Aorta (tissue), 5 donors: ENCODE measurements around the gene RGS10. TPM values are rescaled to one million over a fixed set of nuclear protein-coding genes. Genes with fewer than 3 reads are reported as not detected.
A peak's percentile ranks its signal among the peaks of the same experiment; 100 is the strongest.
"Not testable (repeated sequence)": the region's sequence is repeated elsewhere in the genome, so short reads cannot be mapped to it uniquely, and the experiment has no call there.

ENCODE experiments used
- ATAC-seq: fragments of 200-7000 bp; cut with Tn5 transposase; one replicate; pipeline ENCODE4 v1.9.1; 2022; ENCODE audit warnings: moderate library complexity; ENCODE audit not compliant: low FRiP score
- DNase-seq, 2 donors: peaks; one replicate each; pipeline ENCODE4 v3.0.0-alpha.2; 2020
- H3K27ac ChIP-seq, 2 donors: one replicate each; pipeline ENCODE4 v1.5.1; 2013; ENCODE audit warnings: low read length in 2 of 2, mild to moderate bottlenecking in 2 of 2, moderate library complexity in 2 of 2, control low read depth in 1 of 2, inconsistent platforms in 1 of 2, low read depth in 1 of 2
- H3K27me3 ChIP-seq, 2 donors: one replicate each; pipeline ENCODE4 v1.6.1; 2013; ENCODE audit warnings: control low read depth in 1 of 2, low read length in 1 of 2, mild to moderate bottlenecking in 1 of 2, moderate library complexity in 1 of 2; ENCODE audit not compliant: insufficient read depth in 2 of 2, control insufficient read depth in 1 of 2
- H3K36me3 ChIP-seq, 2 donors: one replicate each; pipeline ENCODE4 v1.6.1; 2013; ENCODE audit warnings: control low read depth in 1 of 2, low read length in 1 of 2, mild to moderate bottlenecking in 1 of 2; ENCODE audit not compliant: insufficient read depth in 2 of 2, control insufficient read depth in 1 of 2
- H3K4me1 ChIP-seq, 2 donors: one replicate each; pipeline ENCODE4 v1.6.1; 2013; ENCODE audit warnings: low read length in 2 of 2, control low read depth in 1 of 2, mild to moderate bottlenecking in 1 of 2, moderate library complexity in 1 of 2; ENCODE audit not compliant: insufficient read depth in 2 of 2, control insufficient read depth in 1 of 2
- H3K4me3 ChIP-seq, 2 donors: one replicate each; pipeline ENCODE4 v1.5.1; 2013; ENCODE audit warnings: low read length in 2 of 2, control low read depth in 1 of 2, mild to moderate bottlenecking in 1 of 2
- H3K9me3 ChIP-seq: one replicate; pipeline ENCODE4 v1.6.1; 2013; ENCODE audit warnings: mild to moderate bottlenecking, low read length; ENCODE audit not compliant: control insufficient read depth
- WGBS, 2 donors: extraction: QIAGEN DNeasy Blood & Tissue Kit; methylation state at CpG; one replicate each; pipeline ENCODE4 v1.1.7; 2013; 5-methylcytosine and 5-hydroxymethylcytosine counted together
- intact Hi-C, 2 donors: fragments of 100-400 bp; cut with DNase I; formaldehyde crosslinking; loops; one replicate each; pipeline versions ENCODE4 v1.14.2 to v1.15.0; 2022
- long read RNA-seq, 2 donors: library from polyadenylated mRNA; unstranded; transcript quantifications; one replicate each; pipeline ENCODE4 v2.0.0, GENCODE V29; 2020 to 2021
- polyA plus RNA-seq, 2 donors: library from polyadenylated mRNA; stranded (reverse); fragments of 200-250 nt; gene quantifications; one replicate each; pipeline ENCODE4 v1.2.3, GENCODE V29; 2013
- total RNA-seq, 2 donors: library from RNA; stranded (reverse); fragmentation: NEBNext Ultra II Directional; extraction: Animal tissue kit (Norgen Biotek cat#: 25700); gene quantifications; one replicate each; pipeline ENCODE4 v1.2.1, GENCODE V29; 2021
- donor health status: healthy with polysubstance abuse.
- donor health status: Bipolar disorder and iron deficiency.
- donor health status: DM: no; HTN: no; CAD: no.
- donor health status: DM: no; HTN: no; CAD: no.
- donor health status: DM: yes; HTN: yes; CAD: no.

The RGS10 gene, protein sequence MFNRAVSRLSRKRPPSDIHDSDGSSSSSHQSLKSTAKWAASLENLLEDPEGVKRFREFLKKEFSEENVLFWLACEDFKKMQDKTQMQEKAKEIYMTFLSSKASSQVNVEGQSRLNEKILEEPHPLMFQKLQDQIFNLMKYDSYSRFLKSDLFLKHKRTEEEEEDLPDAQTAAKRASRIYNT
- total RNA-seq (10 to 100 TPM; 14.4 to 28.9 TPM), polyA plus RNA-seq (10 to 100 TPM; 50.0 to 76.1 TPM)
- long read RNA-seq, donor 1, transcript RGS10-202 (5 exons, 804 nt), result major isoform, 11 of 13 reads
- long read RNA-seq, donor 1, partial matches to known transcripts, result 1 of 13 reads
- long read RNA-seq, donor 1, other reads (novel, unspliced or antisense), result 1 of 13 reads
- long read RNA-seq, donor 2, transcript RGS10-202 (5 exons, 804 nt), result major isoform, 8 of 9 reads
- long read RNA-seq, donor 2, partial matches to known transcripts, result 0 of 9 reads
- long read RNA-seq, donor 2, other reads (novel, unspliced or antisense), result 1 of 9 reads

DNA sequence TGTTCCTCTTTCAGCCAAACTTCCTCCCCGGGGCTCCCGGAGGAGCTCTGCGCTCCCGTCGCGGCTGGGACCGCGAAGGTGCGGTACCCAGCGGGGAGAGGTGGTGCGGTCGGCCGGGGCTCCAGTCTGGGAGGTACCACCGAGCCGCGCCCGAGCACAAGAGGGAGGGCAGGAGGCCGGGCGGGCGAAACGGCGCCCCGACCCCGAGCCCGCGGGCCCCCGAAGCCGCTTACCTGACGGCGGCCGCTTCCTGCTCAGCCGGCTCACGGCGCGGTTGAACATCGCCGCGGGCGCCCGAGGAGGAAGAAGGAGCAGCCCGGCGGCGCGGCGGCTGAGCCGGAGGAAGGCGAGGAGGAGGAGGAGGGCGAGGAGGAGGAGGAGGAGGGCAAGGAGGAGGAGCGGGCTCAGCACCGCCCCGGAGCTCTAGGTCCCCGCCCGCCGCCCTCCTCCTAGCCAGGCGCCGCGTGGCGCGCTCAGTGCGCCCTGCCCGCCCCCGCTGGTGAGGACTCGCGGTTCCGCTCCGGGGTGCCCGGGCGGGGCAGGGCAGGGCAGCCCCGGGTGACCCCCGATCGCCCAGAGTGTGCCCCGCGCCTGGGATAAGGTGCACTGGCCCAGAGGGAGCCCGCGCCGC is at the start of gene RGS10:
RGS10 (minus strand) TSS at position 363 of the 631 bp plus-strand sequence; CDS start at position 282, 81 bp downstream.
- Histone ChIP-seq H3K27ac (no peak within 1 kb of the TSS), H3K4me3 (peak within 1 kb of the TSS; percentile 64 to 79), H3K9me3 (no peaks in the 10 kb centered on the region), H3K36me3 (no peaks in the 10 kb centered on the region), H3K4me1 (peaks cover 0 to 3% of the 10 kb centered on the region in 2 donors), H3K27me3 (no peaks in the 10 kb centered on the region)
- 0 to 1% methylated on average over 39 to 76 of the region's 76 CpGs for WGBS, 2 donors
- ATAC-seq (peak; percentile 93), DNase-seq (peak; percentile 92)
- intact Hi-C loops, result loop anchor here in 1 of 2 donors (5.0 kb wide), 1 partner anchor 345 kb away; no protein-coding TSS in a partner anchor

DNA sequence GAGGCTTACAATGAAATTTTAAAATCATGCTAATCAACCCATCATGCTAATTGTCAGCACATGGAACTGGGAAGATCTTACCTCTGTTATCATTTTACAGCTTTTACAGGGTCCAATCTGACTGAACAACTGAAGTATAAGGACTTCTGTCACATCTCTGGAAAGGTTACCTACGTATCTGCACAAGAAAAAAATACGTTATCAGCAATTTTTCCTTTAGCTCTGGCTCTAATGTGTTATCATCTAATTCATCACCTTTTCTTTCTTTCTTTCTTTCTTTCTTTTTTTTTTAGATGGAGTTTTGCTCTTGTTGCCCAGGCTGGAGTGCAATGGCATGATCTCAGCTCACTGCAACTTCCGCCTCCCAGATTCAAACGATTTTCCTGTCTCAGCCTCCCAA is 45.6 kb upstream of the RGS10 start:
- Histone ChIP-seq H3K36me3 (no peaks in the 10 kb centered on the region), H3K27me3 (no peaks in the 10 kb centered on the region), H3K4me1 (peaks cover 2 to 3% of the 10 kb centered on the region in 2 donors), H3K4me3 (no peak overlapping the region), H3K27ac (no peak overlapping the region), H3K9me3 (no peaks in the 10 kb centered on the region)
- ATAC-seq, result no peak
- WGBS, 2 donors, result 91 to 96% methylated on average over 4 of the region's 4 CpGs
- intact Hi-C loops, result no loop called here
- no peak for DNase-seq

DNA sequence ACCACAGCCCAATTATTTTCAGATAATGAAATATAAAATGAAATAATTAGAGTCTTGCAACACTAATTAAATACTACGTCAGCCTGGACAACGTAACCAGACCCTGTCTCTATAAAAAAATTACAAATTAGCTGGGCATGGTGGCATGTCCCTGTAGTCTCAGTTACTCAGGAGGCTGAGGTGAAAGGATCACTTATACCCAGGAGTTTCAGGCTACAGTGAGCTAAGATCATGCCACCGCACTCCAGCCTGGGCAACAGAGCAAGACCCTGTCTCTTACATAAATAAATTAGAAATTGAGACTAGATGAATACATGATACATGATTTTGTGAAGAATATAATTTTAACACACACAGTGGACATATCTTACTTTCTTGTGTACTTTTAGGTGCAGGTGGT is 35.8 kb upstream of the RGS10 start:
- Histone ChIP-seq H3K4me3 (no peak overlapping the region), H3K9me3 (no peaks in the 10 kb centered on the region), H3K36me3 (peaks cover 0 to 4% of the 10 kb centered on the region in 2 donors), H3K27ac (no peak overlapping the region), H3K27me3 (no peaks in the 10 kb centered on the region), H3K4me1 (peaks cover 0 to 2% of the 10 kb centered on the region in 2 donors)
- ATAC-seq, result no peak
- intact Hi-C loops, result no loop called here
- DNase-seq, result no peak
- WGBS, 2 donors, result 96 to 98% methylated on average over 3 of the region's 3 CpGs

DNA sequence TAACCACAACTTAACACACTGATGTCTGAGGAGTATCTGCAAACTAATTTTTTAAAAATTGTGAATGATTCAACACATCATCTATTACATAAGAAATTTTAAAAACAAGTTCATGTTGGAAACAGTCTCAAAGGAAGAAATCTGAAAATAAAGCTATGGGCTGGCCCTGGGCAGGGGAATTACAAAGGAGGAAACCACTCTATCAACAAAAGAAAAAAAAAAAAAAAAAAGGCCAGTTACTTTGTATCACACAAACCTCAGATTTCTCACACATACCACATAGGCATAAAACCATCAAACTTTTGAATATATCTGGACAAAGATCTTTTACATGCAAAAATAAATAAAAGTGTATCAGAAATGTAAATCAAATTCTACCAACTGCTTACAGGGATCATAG is 33.5 kb upstream of the RGS10 start:
- Histone ChIP-seq H3K4me3 (no peak overlapping the region), H3K4me1 (no peaks in the 10 kb centered on the region), H3K27me3 (no peaks in the 10 kb centered on the region), H3K27ac (no peak overlapping the region), H3K36me3 (peaks cover 0 to 4% of the 10 kb centered on the region in 2 donors), H3K9me3 (no peaks in the 10 kb centered on the region)
- DNase-seq, result no peak
- intact Hi-C loops, result no loop called here
- ATAC-seq, result no peak

DNA sequence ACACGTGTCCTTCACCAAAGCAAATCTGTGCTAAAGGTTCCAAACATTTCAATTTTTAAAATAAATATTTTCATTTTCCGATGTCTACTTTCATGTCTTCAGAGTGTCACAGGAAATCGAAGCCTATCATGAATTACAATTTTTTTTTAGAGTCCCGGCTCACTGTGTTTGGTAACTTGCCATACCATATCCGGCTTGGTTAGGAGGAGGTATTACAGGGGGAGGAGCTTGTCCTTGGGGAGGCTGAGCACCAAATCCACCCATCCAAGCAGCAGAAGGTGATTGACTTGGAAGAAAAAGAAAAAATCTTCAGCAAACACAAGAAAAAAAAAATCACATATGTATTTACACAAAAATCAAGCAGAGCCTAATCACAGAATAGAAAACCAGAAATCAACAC is 33.0 kb upstream of the RGS10 start:
- no peak for ATAC-seq
- 35 to 36% methylated on average over 5 of the region's 5 CpGs for WGBS, 2 donors
- H3K36me3 ChIP-seq, result peaks cover 0 to 4% of the 10 kb centered on the region in 2 donors

DNA sequence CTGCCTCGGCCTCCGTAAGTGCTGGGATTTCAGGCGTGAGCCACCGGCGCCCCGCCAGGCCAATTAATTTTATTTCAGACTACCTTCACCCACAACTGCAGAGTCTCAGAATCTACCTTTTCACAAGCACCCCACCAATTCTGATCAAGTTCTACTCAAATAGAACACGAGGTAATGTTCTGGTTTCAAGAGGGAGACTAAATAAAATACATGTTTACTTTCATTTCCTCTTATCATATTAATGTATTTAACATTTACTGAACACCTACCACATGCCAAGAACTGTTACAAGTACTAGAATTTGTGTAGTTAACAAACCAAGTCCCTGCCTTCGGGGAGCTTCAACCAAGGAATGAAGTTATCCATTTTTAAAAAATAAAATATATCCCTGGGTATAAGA is 25.5 kb upstream of the RGS10 start:
- Histone ChIP-seq H3K36me3 (no peaks in the 10 kb centered on the region), H3K4me1 (no peaks in the 10 kb centered on the region), H3K9me3 (no peaks in the 10 kb centered on the region), H3K27me3 (no peaks in the 10 kb centered on the region), H3K4me3 (no peak overlapping the region), H3K27ac (no peak overlapping the region)
- intact Hi-C loops, result no loop called here
- ATAC-seq (no peak), DNase-seq (no peak)
- WGBS, 2 donors, result 86 to 89% methylated on average over 8 of the region's 8 CpGs

More for the DNA sequence above, 33.0 kb upstream of the RGS10 start:
- no peaks in the 10 kb centered on the region for H3K27me3 ChIP-seq
- H3K4me1 ChIP-seq, result no peaks in the 10 kb centered on the region
- H3K9me3 ChIP-seq, result no peaks in the 10 kb centered on the region
- intact Hi-C loops, result no loop called here
- no peak overlapping the region for H3K27ac ChIP-seq
- no peak overlapping the region for H3K4me3 ChIP-seq
- no peak for DNase-seq

DNA sequence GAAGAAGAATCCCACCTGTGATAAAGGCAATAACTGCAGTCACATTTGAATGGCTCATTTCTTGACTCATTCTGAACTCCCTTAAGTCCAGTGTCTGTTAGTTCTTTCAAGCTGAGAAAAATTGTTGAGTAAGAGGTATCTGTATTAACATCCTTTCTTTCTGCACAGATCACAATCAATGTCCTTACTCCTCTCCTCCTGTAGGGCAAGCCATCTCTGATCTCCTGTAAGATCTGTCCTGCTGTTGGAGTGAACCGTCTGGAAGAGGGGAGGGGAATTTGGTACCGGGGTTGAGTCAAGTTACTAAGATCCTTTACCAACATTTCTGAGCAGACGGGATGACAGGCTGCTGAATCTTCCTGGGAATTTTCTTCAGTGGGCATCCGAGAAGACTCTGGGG is 19.6 kb upstream of the RGS10 start:
- Histone ChIP-seq H3K27me3 (no peaks in the 10 kb centered on the region), H3K27ac (no peak overlapping the region), H3K4me1 (no peaks in the 10 kb centered on the region), H3K36me3 (no peaks in the 10 kb centered on the region), H3K4me3 (no peak overlapping the region), H3K9me3 (no peaks in the 10 kb centered on the region)
- DNase-seq (no peak), ATAC-seq (no peak)
- intact Hi-C loops, result no loop called here
- WGBS, 2 donors, result 90 to 92% methylated on average over 4 of the region's 4 CpGs

DNA sequence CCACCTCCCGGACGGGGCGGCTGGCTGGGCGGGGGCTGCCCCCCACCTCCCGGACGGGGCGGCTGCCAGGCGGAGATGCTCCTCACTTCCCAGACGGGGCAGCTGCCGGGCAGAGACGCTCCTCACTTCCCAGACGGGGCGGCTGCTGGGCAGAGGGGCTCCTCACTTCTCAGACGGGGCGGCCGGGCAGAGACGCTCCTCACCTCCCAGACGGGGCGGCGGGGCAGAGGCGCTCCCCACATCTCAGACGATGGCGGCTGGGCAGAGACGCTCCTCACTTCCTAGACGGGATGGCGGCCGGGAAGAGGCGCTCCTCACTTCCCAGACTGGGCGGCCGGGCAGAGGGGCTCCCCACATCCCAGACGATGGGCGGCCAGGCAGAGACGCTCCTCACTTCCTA is 17.0 kb upstream of the RGS10 start:
- ATAC-seq, intact Hi-C loops, DNase-seq, H3K27me3 ChIP-seq, H3K4me1 ChIP-seq, H3K36me3 ChIP-seq, H3K27ac ChIP-seq, H3K4me3 ChIP-seq, H3K9me3 ChIP-seq: not testable (repeated sequence)
- WGBS, 2 donors, result 94 to 99% methylated on average over 14 to 33 of the region's 33 CpGs

DNA sequence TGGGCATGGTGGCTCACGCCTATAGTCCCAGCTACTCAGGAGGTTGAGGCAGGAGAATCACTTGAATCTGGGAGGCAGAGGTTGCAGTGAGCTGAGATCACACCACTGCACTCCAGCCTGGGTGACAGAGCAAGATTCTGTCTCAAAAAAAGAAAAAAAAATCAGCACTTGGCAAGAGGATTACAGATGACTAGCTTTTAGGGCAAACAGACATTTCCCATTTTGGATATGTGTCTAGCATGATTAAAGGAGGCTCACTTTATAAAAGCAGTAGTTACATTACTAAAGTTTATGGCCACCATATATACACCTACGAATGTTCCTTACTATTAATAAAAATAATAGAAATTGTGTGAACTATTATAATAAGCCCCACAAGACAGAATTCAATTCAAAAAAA is 13.6 kb upstream of the RGS10 start:
- H3K9me3 ChIP-seq, H3K36me3 ChIP-seq, DNase-seq, H3K4me1 ChIP-seq, H3K27me3 ChIP-seq, H3K4me3 ChIP-seq, ATAC-seq, intact Hi-C loops, H3K27ac ChIP-seq: not testable (repeated sequence)
- WGBS, 2 donors, result 88% methylated on average over 2 of the region's 2 CpGs
